Suppressor macrophage (primary cell): ENCODE data around the gene NEK7.
"Not testable (repeated sequence)": the region's sequence is repeated elsewhere in the genome, so short reads cannot be mapped to it uniquely, and the experiment has no call there.

Source experiments
- DNase-seq, 4 experiments: peaks; one replicate each; pipeline ENCODE4 v3.0.0-alpha.2; 2020 to 2022

The NEK7 gene

DNA sequence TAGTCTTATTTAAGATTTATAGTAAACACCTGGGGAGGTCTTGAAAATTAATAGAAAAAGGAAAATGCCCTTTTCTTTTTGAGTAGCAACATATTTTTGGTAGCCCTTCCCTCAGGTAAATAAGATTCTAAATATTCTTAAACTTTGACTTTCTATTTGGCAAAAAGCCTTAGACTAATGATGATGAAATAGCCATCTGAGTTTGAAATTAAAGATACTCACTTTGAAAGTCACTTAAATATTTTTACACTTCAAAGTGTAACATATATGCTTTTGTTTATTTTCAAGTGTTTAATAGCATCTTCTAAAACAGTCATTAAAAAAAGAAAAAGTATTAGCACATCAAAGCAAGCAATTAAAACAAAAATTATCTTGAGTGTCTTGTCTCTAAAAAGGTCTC is 135.1 kb downstream of the NEK7 start:
- DNase-seq, result no peak

DNA sequence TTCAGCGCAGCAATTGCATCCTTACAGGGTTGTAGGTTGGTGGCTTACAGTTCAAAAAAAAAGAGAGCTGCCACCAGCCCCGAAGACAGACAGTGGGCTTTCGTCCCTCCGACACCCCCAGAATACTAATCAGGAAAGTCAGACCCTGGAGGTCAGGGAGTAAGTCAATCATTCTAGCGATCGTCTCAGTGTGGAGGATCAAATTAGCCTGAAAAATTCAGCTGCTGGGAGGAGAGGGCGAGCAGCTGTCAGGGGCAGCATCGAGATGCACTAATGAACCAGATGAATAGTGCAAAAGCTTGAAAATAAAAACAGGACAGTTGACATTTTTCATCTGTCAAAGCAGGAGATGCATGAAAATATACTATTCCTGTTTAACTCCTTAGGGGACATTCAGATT is 138.4 kb downstream of the NEK7 start:
- no peak for DNase-seq

DNA sequence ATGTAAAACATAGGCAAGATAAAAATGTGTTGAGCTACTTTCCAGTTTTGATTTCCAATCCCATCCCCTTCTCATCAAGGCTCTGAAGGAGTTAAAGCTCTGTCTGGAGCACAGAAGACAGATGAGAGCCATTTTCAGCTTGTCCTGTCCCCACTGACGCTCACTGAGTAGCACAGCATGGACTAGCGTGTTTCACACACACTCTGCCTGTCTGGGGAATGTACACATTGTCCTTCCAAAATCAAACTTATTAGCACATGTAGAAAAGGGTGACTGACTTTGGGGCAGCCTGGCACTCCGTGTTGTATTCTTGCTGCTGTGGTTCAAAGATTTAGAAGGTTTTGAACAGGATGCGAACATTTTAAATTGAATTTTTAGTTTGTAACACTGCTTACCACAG is 139.2 kb downstream of the NEK7 start:
- DNase-seq, result no peak

DNA sequence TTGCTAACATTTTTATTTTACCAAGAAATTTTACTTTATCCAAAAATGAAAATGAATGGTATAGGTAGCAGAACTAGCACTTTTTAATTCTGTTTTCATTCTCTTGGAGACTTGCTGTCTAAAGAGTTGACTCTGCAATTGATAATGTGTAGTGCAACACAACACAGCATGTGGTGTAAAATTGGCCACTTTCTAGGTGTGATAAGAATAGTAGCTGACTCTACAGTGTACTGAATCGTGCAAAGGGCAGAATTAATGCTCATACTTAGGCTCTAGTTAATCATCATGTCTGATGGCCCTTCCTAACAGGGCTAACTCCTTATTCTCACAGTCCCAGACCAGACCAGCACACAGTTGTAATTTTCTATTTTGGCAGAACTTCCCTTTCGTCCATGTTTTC is 140.5 kb downstream of the NEK7 start:
- DNase-seq, result no peak

DNA sequence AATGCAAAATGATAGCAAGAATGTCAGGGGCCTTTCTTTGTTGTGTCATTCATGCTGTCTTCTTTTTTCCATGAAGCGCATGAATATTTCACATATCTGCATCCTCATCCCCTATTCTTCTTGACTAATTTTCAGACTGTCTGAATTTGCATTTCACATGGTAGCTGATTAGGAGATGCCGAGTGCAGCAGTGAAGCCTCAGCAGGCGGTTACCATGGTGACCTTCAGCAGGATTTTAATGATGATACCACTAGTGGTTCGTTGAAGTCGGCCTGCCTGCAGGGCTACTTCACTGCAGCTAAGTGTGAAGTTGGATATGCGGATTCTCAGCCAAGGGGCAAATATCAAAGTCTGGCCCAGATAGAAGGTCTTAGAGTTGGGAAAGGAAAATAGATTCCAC is 141.8 kb downstream of the NEK7 start:
- DNase-seq, result no peak

DNA sequence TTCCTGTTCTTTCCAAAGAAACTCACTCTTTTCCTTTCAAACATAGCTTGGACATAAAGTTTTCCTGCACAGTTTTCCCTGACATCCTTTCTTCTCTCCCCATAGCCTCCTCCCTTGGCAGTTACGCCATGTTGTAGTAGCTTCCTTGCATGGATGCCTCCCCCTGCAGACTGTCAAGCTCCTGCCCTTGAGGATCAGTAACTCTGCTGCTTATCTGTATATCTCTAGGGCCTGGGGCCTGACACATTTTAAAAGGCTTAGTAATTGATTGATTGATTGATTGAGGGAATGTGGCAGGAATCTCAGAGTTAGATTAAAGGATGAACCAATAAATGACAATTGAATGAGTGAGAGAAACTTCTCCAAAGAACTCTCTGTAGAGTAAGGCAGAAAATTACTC is 143.7 kb downstream of the NEK7 start:
- DNase-seq, result no peak

DNA sequence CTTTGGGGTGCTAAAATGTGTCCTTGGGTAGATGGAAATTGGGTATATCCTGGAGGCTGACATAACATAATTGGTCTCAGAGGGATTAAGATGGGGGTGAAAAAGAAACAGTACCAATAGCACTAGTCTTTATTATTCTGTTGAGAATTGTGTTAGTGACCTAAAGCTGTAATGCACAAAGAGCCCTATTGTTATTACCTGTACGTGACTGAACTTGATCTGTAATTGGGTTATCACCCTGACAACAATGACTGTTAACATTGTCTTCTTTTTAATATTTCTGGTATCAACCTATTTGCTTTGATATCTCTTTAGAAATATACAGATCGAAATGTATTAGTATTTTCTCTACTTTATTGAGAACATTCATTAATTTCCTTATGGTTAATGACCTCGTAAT is 147.6 kb downstream of the NEK7 start:
- no peak for DNase-seq

DNA sequence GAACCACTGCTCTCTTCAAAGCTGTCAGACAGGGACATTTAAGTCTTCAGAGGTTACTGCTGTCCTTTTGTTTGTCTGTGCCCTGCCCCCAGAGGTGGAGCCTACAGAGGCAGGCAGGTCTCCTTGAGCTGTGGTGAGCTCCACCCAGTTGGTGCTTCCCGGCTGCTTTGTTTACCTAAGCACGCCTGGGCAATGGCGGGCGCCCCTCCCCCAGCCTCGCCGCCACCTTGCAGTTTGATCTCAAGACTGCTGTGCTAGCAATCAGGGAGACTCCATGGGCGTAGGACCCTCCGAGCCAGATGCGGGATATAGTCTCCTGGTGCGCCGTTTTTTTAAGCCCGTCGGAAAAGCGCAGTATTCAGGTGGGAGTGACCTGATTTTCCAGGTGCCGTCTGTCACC is 158.0 kb downstream of the NEK7 start:
- DNase-seq, result not testable (repeated sequence)

DNA sequence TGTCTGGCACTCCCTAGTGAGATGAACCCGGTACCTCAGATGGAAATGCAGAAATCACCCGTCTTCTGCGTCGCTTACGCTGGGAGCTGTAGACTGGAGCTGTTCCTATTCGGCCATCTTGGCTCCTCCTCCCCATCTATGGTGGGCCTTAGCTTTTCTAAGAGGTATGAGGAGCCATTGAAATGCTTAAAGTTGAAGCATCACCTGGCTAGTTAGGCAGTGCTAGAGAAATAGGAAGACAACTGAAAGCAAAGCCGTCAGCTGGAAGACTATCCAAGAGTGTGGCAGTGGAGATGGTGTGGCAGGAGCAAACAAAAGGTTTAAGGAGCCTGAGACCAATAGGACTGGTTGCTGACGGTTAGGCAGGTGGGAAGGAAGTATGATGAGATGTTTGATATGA is 158.5 kb downstream of the NEK7 start:
- not testable (repeated sequence) for DNase-seq

DNA sequence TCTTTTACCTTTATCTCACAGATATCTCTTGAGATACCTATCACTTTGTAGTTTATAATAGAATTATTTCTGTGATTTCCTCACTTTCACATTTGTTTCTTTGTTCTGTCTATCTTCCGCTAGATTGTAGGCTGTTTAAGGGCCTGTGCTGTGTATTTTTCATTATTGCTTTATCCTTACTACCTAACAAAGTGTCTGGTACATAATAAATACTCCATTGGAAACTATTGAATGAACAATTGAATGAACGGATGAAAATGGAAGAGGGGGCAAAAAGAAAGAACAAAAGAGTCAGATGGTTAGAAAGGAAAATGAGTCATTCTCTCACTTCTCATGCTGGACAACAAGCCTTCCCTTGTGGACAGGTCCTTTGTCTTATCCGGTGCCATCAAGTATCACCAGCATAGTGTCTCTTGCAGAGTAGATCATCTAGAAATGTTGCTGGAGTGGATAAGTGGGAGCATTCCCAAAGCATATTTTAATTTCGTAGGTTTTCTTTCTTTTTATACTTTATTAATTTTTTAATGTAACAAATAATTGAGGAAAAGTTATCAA is 159.8 kb downstream of the NEK7 start:
- no peak for DNase-seq

DNA sequence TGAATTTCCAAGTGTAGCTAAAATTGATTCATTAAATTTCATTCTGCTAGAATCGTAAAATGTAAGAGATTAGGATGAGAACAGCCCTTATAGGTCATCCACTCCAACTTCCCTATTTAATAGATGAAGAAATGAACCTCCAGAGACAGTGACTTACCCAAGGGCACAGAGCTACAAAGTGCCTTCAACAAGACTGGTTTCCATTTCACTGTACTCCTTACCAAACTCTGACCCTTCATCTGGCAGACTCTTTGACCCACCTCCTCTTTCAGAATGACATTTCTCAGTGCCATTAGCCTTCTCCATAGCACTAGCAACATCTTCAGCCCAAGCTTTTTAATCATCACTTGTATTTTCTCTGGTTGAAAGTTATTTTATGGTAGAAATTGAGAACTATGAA is 161.3 kb downstream of the NEK7 start:
- DNase-seq, result peak in 3 of 4 experiments; percentile 5 to 32 (median 32)

DNA sequence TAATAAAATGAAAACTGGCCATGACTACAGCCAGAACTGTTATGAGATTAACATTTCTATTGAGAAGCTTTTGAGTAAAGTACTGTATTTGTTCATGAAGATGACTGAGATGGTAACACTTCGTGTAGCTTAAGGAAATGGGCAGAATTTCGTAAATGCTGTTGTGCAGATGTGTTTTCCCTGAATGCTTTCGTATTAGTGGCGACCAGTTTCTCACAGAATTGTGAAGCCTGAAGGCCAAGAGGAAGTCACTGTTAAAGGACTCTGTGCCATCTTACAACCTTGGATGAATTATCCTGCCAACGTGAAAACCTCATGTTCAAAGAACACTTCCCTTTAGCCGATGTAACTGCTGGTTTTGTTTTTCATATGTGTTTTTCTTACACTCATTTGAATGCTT is 164.0 kb downstream of the NEK7 start:
- DNase-seq, result peak; percentile 3 to 44 (median 28)

DNA sequence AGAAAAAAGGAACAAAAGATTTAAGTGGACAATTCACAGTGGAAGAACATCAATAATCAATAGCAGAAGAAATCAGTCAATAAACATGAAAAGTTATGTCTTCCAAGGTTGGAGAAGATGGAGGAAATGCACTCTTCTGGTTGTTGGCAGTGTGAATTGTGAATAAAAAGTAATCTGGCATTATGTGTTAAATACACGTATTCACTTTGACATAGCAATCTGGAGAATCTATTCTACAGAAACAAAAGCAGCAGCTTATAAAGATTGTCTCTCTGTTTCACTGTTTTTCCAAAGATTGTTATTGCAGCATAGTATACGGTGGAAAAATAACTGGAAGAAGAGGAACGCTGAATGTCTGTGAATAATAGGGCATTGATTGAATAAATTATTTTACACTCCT is 169.4 kb downstream of the NEK7 start:
- DNase-seq, result no peak

DNA sequence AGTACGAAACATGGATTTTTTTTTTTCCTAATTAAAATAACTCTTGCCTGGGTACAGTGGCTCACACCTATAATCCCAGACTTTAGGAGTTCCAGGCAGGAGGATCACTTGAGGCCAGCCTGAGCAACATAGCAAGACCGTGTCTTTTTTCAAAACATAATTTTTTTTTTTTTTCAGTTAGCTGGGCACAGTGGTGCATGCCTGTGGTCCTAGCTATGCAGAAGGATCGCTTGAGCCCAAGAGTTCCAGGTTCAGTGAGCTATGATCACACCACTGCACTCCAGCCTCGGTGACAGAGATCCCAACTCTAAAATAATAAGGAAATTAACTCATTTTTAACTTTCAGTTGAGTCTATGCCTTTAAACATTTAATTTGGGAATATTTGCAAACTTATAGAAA is 170.1 kb downstream of the NEK7 start:
- no peak for DNase-seq

DNA sequence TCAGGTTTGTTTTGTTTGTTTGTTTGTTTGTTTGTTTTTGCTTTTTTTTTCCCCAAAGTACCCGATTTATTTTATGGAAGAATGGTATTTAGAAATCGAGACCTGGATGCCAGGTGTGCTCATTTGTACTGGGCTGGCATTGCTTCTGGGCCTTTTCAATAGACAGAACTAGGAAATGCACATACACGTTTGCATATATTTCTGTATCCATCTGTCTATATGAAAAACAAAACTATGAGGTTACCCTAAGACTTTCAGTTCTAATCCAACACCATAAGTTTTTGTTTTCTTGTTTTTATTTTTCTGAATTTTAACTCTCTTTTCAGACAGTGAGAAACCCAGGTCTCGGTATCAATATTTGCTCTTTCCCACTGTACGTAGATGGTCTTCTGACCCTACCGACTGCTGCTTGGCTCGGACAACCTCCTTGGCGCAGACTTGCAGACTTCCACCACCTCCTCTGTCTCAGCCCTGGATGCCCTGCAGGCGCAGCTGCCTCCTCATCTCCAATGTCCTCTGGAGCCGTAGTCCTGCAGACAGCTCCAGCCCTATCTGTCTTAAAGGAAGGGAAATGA is 171.7 kb downstream of the NEK7 start:
- no peak for DNase-seq

DNA sequence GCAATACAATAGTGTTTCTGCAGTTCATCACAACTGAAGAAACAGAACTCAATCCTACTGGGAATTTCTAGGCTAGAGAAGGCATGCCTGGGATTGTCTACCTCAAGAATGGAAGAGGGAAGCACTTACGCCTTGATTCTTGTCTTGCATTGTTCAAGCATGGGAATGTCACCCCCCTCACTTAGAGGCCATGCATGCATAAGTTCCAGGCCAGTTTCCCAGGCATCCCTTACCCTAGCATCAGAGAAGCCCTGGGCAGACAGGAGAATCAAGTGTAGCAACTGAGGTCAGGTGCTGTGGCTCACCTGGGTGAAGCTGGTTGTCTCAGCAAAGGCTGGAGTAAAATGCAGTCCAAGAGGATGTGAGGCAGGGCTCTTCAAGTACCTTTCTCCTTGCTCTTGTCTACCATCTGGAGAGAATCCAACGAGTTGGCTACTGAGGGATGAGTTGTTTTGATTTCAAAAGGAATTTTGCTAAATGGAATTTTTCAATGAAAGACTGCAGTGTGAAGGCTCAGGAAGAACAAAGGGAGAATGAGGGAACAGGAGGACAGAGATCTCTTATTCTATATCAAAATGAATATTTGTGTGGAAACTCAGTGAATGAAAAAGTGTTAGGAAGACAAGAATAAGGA is 174.3 kb downstream of the NEK7 start:
- no peak for DNase-seq

DNA sequence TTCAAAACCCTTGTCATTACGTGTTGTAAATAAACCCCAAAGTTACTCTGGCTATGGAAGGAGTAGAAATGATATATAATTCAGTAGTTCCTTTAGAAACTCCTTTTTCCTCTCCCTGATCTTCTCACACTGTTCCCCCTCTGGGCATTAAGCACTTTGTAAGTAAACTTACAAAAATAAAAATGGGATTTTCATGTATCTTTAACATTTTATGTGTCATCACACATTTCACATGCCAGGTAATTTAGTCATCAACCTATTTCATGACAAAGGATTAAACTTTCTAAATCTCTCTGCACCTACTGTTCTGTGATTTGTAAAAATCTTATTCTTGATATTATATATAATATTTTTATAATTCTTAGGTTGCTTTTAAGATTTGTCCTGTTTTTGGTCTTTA is 176.9 kb downstream of the NEK7 start:
- DNase-seq, result no peak

DNA sequence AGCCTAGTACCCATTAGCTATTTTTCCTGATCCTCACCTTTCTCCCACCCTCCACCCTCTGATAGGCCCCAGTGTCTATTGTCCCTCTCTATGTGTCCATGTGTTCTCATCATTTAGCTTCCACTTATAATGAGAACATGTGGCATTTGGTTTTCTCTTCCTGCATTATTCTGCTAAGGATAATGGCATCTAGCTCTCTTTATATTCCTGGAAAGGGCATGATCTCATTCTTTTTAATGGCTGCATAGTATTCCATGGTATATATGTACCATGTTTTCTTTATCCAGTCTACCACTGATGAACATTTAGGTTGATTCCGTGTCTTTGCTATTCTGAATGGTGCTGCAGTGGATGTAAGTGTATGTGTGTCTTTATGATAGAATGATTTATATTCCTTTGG is 178.9 kb downstream of the NEK7 start:
- DNase-seq, result no peak

DNA sequence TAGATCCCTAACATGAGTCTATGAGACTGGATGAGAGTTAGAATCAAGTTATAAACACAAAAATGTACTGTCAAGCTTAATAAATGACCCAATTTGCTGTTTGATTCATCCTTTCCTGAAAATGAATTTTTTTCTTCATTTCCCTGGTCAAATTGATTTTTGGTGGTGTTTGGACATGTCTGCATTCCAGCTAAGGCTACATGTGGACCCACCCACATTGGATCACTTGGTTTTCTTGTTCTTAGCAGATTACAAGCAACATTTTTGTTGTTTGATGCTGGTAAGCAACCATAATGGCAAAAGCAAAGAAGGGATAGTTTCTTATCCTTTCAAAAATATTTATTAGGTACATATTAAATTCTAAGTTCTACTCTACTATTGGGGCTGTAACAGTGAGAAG is 181.1 kb downstream of the NEK7 start:
- DNase-seq, result no peak

DNA sequence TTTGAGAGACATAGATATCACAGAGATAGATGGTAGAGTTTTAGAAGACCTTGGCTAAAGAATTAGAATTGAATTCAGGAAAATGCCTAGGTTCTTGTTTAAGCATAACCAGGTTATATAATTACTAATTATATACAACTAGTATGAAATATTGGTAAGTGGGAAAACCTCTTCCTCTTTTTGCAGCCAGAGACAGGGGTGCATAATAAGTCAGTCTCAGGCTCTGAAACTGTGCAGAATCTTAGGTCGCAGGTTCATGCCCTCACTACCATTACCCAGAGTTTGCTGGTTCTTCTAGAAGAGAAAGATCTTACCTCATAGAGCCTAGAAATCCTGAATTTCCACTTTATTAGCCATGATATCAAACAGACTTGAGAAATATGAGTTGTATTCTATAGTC is 183.3 kb downstream of the NEK7 start:
- no peak for DNase-seq

DNA sequence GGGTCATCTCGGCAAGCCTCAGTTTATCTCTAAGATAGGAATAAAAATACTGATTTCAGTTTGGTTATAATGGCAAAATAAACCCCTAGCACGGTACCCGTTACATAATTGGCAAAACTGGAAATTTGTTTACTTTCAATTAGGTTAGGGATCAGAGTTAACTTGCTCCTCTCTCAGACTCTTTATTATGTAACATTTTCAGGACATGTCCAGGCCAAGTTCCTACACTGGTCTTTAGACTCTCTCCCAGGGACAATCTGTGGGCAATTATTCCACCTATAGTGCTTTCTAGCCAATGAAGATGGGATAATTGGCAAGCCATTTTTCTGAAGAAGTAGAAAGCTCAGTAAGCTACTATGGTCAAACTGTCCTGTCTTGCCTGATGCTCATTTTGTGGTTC is 189.4 kb downstream of the NEK7 start:
- no peak for DNase-seq

DNA sequence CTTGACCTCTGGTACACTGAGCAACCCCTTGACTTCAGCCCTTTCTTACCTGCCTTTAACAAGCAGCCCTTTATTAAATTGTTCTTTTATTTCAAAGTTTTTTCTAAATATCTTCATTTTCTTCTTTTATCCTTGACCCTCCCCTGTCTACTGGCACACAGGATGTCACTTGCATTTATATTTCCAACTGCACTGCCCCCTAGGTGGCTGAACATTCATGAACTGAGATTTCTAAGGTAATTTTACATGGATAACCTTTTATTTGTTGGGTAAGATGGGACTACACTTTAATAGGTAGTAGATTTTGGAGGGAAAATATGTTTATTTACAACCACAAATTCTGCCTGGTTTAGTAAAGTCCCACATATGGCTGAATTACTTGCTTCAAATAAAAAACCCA is 193.7 kb downstream of the NEK7 start:
- DNase-seq, result no peak

DNA sequence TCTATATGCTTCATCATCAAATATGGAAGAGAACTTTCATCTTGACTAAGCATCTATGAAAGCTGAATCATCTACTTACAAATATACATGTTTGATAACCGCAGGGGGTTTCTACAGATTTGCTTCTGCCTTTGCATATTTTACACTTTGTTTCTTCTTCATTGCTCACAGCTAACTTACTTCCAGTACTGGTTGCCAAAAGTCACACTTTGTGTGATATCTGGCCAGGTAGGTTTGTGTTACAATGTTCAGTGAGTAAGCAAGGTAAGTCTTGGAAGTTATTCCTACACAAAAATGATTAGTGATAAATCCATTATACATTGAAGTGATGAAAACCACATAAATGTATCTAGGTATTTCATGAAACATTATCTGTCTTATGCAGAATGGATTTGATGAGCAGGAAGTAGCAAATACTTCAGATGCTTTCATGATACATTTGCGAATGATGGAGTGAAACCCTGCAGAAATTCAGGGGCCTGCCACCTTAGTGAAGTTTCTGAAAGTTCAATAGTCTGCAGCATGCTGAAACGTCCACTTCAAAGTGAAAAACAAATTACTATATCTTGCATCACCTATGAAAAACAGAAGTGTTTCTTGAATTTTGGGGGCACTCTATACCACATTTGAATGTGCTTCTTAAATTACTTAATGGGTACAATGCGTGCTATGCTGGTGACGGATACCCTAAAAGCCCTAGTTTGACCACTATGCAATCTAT is 196.3 kb downstream of the NEK7 start:
- DNase-seq, result no peak

DNA sequence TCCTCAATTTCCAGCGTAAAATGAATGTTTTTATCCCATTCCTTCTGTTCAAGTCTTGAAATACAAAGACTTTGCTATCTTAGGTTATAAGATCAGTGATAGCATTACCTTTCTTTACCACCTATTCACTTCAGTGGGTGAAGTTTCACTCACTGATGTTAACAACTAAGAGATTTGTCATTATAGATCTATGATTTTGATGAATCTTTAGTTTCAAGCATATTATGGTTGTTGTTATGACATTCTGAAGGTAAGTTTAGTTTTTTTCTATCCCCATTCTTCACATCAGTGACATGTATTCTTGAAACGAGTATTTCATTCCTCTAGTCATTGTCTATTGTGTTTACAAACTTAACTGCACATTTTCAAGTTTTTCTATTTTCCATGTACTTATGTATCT is 201.1 kb downstream of the NEK7 start:
- DNase-seq, result no peak
